Activated CD4-positive, alpha-beta T cell treated with anti-CD3 and anti-CD28 coated beads, Interleukin-2, amount 10 ng/mL, durations not matched to agents 24 days and 14 days (primary cell): ENCODE measurements around the gene NOL4. TPM values are rescaled to one million over a fixed set of nuclear protein-coding genes. Genes with fewer than 3 reads are reported as not detected.

Experiments used
- DNase-seq: peaks from one replicate; pipeline ENCODE4 v3.0.0; 2022
- H3K27ac Mint-ChIP-seq: one replicate; pipeline ENCODE4 v1.8.0; 2022; ENCODE audit warnings: mild to moderate bottlenecking, mixed read lengths
- H3K27me3 Mint-ChIP-seq: one replicate; pipeline ENCODE4 v1.8.0; 2022; ENCODE audit warnings: mixed read lengths
- H3K36me3 Mint-ChIP-seq: one replicate; pipeline ENCODE4 v1.8.0; 2022; ENCODE audit warnings: low read depth, mild to moderate bottlenecking, mixed read lengths
- H3K4me1 Mint-ChIP-seq: one replicate; pipeline ENCODE4 v1.8.0; 2021; ENCODE audit warnings: mixed read lengths
- H3K4me3 Mint-ChIP-seq: one replicate; pipeline ENCODE4 v1.8.0; 2022; ENCODE audit warnings: mild to moderate bottlenecking, moderate library complexity, mixed read lengths
- H3K9me3 Mint-ChIP-seq: one replicate; pipeline ENCODE4 v1.8.0; 2021; ENCODE audit warnings: mixed read lengths
- intact Hi-C: fragments of 100-400 bp; cut with micrococcal nuclease; formaldehyde crosslinking; loops from one replicate; pipeline ENCODE4 v1.15.1; 2023
- total RNA-seq: library from RNA; stranded (reverse); gene quantifications from 2 replicates; pipeline ENCODE4 v1.2.3, GENCODE V29; 2022

NOL4 gene
- total RNA-seq, 1 donor from 2014 or later = not detected

- no peaks in the 10 kb centered on the region for H3K9me3 Mint-ChIP-seq
- no peak overlapping the region for H3K4me3 Mint-ChIP-seq
- H3K36me3 Mint-ChIP-seq = no peaks in the 10 kb centered on the region
- H3K4me1 Mint-ChIP-seq = no peaks in the 10 kb centered on the region
- intact Hi-C loops = no loop called here
- no peak for DNase-seq
- no peak overlapping the region for H3K27ac Mint-ChIP-seq
- peaks cover 33% of the 10 kb centered on the region for H3K27me3 Mint-ChIP-seq
Observed at GRCh38 chr18:34220081-34220815, 4.5 kb downstream of the NOL4 start.

- Mint-ChIP-seq H3K27me3 (peaks cover 31% of the 10 kb centered on the region), H3K27ac (no peak overlapping the region), H3K36me3 (no peaks in the 10 kb centered on the region), H3K4me1 (no peaks in the 10 kb centered on the region), H3K9me3 (no peaks in the 10 kb centered on the region), H3K4me3 (no peak overlapping the region)
- no peak for DNase-seq
- intact Hi-C loops = no loop called here
Observed at GRCh38 chr18:34219651-34220050, 5.1 kb downstream of the NOL4 start.

GRCh38 chr18:34212511-34212910 is 12.2 kb downstream of the NOL4 start:
- Mint-ChIP-seq H3K4me1 (no peaks in the 10 kb centered on the region), H3K27me3 (no peaks in the 10 kb centered on the region), H3K4me3 (no peak overlapping the region), H3K36me3 (no peaks in the 10 kb centered on the region), H3K27ac (no peak overlapping the region), H3K9me3 (no peaks in the 10 kb centered on the region)
- no peak for DNase-seq
- intact Hi-C loops = no loop called here

GRCh38 chr18:34207344-34207851 is 17.3 kb downstream of the NOL4 start:
- DNase-seq = no peak
- Mint-ChIP-seq H3K9me3 (no peaks in the 10 kb centered on the region), H3K27ac (no peak overlapping the region), H3K36me3 (no peaks in the 10 kb centered on the region), H3K4me1 (no peaks in the 10 kb centered on the region), H3K4me3 (no peak overlapping the region), H3K27me3 (no peaks in the 10 kb centered on the region)
- intact Hi-C loops = no loop called here

- H3K27ac Mint-ChIP-seq = no peak overlapping the region
- H3K36me3 Mint-ChIP-seq = no peaks in the 10 kb centered on the region
- no peaks in the 10 kb centered on the region for H3K27me3 Mint-ChIP-seq
- H3K4me3 Mint-ChIP-seq = no peak overlapping the region
- no peak for DNase-seq
- H3K9me3 Mint-ChIP-seq = no peaks in the 10 kb centered on the region
- intact Hi-C loops = no loop called here
- no peaks in the 10 kb centered on the region for H3K4me1 Mint-ChIP-seq
Observed at GRCh38 chr18:34203866-34204265, 20.8 kb downstream of the NOL4 start.

- Mint-ChIP-seq H3K36me3 (no peaks in the 10 kb centered on the region), H3K27me3 (no peaks in the 10 kb centered on the region), H3K4me1 (no peaks in the 10 kb centered on the region), H3K9me3 (no peaks in the 10 kb centered on the region), H3K27ac (no peak overlapping the region), H3K4me3 (no peak overlapping the region)
- no peak for DNase-seq
- intact Hi-C loops = no loop called here
Observed at GRCh38 chr18:34196256-34196655, 28.5 kb downstream of the NOL4 start.

GRCh38 chr18:34194239-34194638 is 30.5 kb downstream of the NOL4 start:
- no peak for DNase-seq
- H3K4me1 Mint-ChIP-seq = no peaks in the 10 kb centered on the region
- no peak overlapping the region for H3K27ac Mint-ChIP-seq
- H3K4me3 Mint-ChIP-seq = no peak overlapping the region
- intact Hi-C loops = no loop called here
- H3K9me3 Mint-ChIP-seq = no peaks in the 10 kb centered on the region
- no peaks in the 10 kb centered on the region for H3K36me3 Mint-ChIP-seq
- H3K27me3 Mint-ChIP-seq = no peaks in the 10 kb centered on the region

- no peaks in the 10 kb centered on the region for H3K4me1 Mint-ChIP-seq
- H3K4me3 Mint-ChIP-seq = no peak overlapping the region
- no peaks in the 10 kb centered on the region for H3K36me3 Mint-ChIP-seq
- H3K9me3 Mint-ChIP-seq = no peaks in the 10 kb centered on the region
- intact Hi-C loops = no loop called here
- H3K27me3 Mint-ChIP-seq = no peaks in the 10 kb centered on the region
- H3K27ac Mint-ChIP-seq = no peak overlapping the region
- no peak for DNase-seq
Observed at GRCh38 chr18:34189656-34190435, 34.9 kb downstream of the NOL4 start.
